Pulmonary artery endothelial cell (primary cell): ENCODE measurements around the gene NBAS. TPM values are rescaled to one million over a fixed set of nuclear protein-coding genes. Genes with fewer than 3 reads are reported as not detected.

Experiments used
- DNase-seq: peaks from one replicate; pipeline ENCODE4 v3.0.0-alpha.2; 2011; ENCODE audit warnings: low read depth, low spot score
- total RNA-seq: library from RNA; depleted of rRNA; stranded (reverse); fragments of >200 nt; gene quantifications from 2 replicates; pipeline ENCODE4 v1.2.3, GENCODE V29; 2014

The NBAS gene
- total RNA-seq, 1 donor from 2014 or later, result 75.8 TPM

GRCh38 chr2:15591692-15592463 is 30.7 kb upstream of the NBAS start, which contains the start of gene DDX1:
Gene DDX1, plus strand, starts transcription at chr2:15591868. Its CDS starts 66 bp downstream, at chr2:15591934.
- peak; percentile 44 for DNase-seq

- no peak for DNase-seq
Observed at GRCh38 chr2:15591373-15591691, 30.2 kb upstream of the NBAS start.

- peak; percentile 29 for DNase-seq
Observed at GRCh38 chr2:15588329-15588919, 27.3 kb upstream of the NBAS start.

GRCh38 chr2:15584767-15585469 is 23.8 kb upstream of the NBAS start:
- DNase-seq, result no peak

GRCh38 chr2:15584316-15584715 is 23.2 kb upstream of the NBAS start:
- DNase-seq, result no peak

- DNase-seq, result no peak
Observed at GRCh38 chr2:15583826-15584225, 22.7 kb upstream of the NBAS start.

- DNase-seq, result no peak
Observed at GRCh38 chr2:15582710-15583357, 21.7 kb upstream of the NBAS start.

- no peak for DNase-seq
Observed at GRCh38 chr2:15580451-15580850, 19.3 kb upstream of the NBAS start.

GRCh38 chr2:15579641-15580040 is 18.5 kb upstream of the NBAS start:
- DNase-seq, result peak; percentile 77

GRCh38 chr2:15577071-15577735 is 16.1 kb upstream of the NBAS start:
- DNase-seq, result no peak

GRCh38 chr2:15571729-15572128 is 10.6 kb upstream of the NBAS start:
- DNase-seq, result no peak

- no peak for DNase-seq
Observed at GRCh38 chr2:15570104-15570503, 9.0 kb upstream of the NBAS start.

GRCh38 chr2:15568874-15569273 is 7.7 kb upstream of the NBAS start:
- DNase-seq, result no peak

- DNase-seq, result no peak
Observed at GRCh38 chr2:15566912-15567311, 5.8 kb upstream of the NBAS start.

- DNase-seq, result no peak
Observed at GRCh38 chr2:15565994-15566671, 5.0 kb upstream of the NBAS start.

GRCh38 chr2:15565392-15565791 is 4.3 kb upstream of the NBAS start:
- no peak for DNase-seq

- DNase-seq, result no peak
Observed at GRCh38 chr2:15563227-15564100, 2.3 kb upstream of the NBAS start.

- DNase-seq, result no peak
Observed at GRCh38 chr2:15562354-15563031, 1.4 kb upstream of the NBAS start.

GRCh38 chr2:15561574-15562344 is 625 bp upstream of the NBAS start:
- no peak for DNase-seq
